T-helper 1 cell treated with Interleukin-12 subunit alpha and Interleukin-12 subunit beta and Interleukin-4 antibody, amounts not matched to agents 30 ng/mL and 1 ng/mL, for 36 hours (primary cell): ENCODE results near the gene HIF3A. TPM values are rescaled to one million over a fixed set of nuclear protein-coding genes. Genes with fewer than 3 reads are reported as not detected.
"Not testable (repeated sequence)": the region's sequence is repeated elsewhere in the genome, so short reads cannot be mapped to it uniquely, and the experiment has no call there.

Experiments used
- intact Hi-C: fragments of 100-400 bp; cut with micrococcal nuclease; formaldehyde crosslinking; loops from one replicate; pipeline ENCODE4 v1.15.1; 2024
- total RNA-seq: library from RNA; stranded (reverse); gene quantifications from 2 replicates; pipeline ENCODE4 v1.2.3, GENCODE V29; 2022

Gene HIF3A
- total RNA-seq, 1 donor from 2014 or later: not detected

- intact Hi-C loops: no loop called here
Measured at GRCh38 chr19:46356149-46357055, 59.6 kb downstream of the HIF3A start.

DNA sequence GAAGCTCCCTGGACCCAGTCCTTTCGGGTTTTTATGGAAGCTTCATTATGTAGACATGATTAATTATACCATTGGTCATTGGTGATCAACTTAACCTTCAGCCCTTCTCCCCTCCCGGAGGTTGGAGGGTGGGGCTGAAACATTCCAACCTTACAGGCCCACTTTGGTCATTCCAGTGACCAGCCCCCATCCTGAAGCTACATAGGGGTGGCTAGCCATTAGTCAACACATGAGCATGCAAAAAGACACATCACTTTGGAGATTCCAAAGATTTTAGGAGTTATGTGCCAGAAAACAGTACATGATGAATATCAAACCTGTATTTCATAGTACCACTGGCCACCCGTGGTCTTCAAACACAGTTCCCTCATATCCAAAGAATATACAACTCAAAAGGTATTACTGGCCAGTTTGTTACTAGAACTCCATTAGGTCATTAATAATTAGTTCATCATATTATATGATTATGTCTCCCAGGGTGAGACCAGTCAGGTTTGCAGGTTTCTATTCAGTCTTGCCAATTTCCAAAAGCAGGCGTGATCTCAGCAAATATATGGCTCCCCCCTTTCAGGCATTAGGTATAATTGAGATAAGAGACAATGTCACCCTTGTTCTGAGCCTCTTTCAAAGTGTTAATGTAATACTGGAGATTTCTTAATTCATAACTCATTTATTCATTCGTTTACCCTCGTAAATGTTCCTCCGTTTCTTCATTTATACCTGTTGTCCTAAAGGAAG lies 61.2 kb downstream of the HIF3A start:
- intact Hi-C loops: no loop called here

- intact Hi-C loops: loop anchor here (1.0 kb wide), 2 partner anchors 11 to 15 kb away; partner anchors contain the start of gene PPP5C
Measured at GRCh38 chr19:46361915-46362314, 65.1 kb downstream of the HIF3A start.

DNA sequence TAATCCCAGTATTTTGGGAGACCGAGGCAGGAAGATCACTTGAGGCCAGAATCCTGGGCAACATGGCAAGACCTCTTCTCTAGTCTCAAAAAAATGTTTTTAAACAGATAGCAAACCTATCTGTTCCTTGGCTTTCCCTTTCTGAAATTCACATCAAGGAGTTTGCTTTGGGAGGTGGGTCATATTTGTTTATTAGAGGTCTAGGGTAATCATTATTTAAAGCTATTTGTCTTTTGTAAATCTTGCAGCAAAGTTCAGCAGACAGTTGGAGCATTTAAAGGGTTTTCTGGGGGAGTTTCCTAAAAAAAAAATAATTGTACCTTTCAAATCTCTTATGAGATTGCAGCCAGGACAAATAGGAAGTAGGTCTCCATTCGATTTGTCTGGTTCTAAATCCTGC lies 67.5 kb downstream of the HIF3A start:
- intact Hi-C loops: no loop called here

DNA sequence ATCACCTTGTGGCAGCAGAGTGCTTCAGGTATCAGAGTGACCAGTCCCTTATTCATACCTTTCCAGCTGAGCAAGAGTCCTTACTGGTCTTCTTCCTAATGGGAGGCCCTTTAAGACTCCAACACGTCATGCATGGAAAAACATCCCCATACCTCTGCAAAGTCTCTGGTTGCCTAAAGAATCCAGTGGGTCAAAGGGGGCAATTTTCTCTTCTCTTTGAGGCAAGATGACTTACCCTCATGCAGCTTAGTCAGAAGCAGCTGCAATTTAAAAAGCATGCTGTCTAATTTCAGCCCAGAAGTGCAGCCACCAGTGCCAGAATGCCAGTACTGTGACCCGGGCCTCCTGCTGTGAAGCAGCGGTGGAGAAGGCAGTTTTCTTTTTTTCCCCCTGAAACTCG lies 68.7 kb downstream of the HIF3A start:
- intact Hi-C loops: no loop called here

DNA sequence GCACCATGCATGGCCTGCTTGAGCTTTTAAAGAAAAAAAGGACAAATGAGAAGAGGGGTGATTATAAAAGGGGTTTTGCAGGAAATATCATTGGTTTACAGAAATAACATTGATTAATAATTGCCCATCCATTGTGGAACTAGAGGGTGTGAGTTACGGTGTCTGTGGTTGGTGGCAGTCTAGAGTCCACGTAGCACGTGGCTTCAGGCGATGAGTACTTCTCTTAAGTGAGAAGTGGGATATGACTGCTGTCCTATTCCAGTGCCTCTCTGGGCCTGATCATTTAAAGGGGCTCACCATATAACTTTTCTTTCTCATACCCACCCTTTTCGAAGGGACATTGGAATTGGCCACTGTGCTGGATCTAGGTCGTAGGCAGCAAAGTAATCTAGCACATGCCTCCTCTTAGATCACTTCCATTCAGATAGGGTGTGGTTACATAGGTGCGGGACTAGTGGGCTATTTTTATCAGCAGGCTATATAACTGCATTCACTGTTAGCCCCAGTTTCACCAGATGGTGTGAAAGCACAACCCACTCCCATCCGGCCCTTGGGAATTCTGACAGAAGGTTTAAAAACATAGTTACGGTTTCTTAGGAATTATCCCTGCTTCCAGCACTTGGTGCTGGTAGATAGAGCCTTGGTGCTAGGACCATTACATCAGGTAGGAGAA lies 69.9 kb downstream of the HIF3A start:
- intact Hi-C loops: no loop called here

DNA sequence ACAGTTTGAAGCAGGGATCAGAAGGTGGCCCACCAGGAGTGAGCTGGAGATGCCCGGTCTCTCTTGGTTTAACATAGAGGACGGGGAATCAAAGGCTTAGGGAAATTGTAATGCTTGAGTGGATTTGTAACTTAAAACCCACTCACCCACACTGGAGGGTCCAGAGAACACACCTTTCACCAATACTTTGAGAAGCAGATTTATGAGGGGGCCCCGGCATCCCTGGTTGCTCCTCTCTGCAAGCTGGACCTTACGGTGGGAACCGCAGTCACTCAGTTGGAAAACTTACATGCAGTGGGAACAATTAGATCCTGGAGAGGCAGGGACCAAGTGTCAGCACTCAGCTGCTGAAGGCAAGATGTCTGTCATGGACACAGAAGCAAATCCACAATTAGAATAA lies 70.6 kb downstream of the HIF3A start:
- intact Hi-C loops: no loop called here

DNA sequence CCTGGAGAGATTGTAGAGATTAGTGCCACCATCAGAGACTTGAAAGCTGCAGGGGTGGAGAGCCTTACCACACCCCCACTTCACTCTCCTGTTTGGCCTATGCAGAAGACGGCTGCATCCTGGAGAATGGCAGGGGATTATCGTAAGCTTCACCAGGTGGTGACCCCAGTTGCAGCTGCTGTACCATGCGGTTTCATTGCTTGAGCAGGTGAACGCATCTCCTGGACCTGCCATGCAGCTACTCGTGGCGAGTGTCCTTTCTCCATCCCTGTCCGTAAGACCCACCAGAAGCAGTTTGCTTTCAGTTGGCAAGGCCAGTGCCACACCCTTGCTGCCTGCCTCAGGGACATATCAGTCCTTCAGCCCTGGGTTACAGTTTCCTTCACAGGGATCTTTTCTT lies 71.3 kb downstream of the HIF3A start:
- intact Hi-C loops: no loop called here

DNA sequence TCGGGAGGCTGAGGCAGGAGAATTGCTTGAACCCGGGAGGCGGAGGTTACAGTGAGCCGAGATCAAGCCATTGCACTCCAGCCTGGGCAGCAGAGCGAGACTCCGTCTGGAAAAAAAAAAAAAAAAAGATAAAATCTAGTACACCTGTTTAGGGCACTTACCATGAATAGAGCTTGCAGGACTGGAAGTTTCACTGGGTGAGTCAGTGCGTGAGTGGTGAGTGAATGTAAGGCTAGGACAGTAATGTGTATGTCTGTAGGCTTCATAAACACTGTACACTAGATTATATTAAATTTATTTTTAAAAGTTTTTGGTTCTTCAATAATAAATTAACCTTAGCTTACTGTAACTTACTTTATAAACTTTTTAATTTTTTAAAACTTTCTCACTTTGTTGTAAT lies 73.0 kb downstream of the HIF3A start:
- intact Hi-C loops: no loop called here

DNA sequence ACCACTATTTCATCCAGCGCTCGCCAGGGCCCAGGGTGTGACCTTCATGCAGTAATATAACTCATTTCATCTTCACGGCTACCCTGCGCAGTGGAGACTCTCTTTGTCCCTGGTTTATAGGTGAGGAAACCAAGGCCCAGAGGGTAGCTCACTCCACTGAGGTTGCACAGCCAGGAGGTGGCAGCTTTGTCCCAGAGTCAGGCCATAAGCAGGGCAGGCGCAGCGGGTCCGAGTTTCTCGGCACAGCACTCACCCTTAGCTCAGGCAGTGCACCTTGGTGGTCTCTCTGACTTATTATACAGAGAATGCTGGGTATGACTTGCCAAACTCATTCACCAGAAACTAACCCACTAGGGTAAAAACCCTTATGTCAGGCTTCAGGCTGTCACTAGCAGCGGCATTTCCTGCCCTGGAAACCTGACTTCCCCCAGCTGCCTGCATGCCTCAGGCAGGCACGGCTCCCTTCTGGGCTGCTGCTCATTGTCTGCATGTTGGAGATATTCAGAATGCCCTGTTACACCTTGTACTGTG lies 74.6 kb downstream of the HIF3A start:
- intact Hi-C loops: no loop called here

- intact Hi-C loops: no loop called here
Measured at GRCh38 chr19:46372901-46373490, 76.2 kb downstream of the HIF3A start.

- intact Hi-C loops: no loop called here
Measured at GRCh38 chr19:46373491-46374359, 76.9 kb downstream of the HIF3A start.

DNA sequence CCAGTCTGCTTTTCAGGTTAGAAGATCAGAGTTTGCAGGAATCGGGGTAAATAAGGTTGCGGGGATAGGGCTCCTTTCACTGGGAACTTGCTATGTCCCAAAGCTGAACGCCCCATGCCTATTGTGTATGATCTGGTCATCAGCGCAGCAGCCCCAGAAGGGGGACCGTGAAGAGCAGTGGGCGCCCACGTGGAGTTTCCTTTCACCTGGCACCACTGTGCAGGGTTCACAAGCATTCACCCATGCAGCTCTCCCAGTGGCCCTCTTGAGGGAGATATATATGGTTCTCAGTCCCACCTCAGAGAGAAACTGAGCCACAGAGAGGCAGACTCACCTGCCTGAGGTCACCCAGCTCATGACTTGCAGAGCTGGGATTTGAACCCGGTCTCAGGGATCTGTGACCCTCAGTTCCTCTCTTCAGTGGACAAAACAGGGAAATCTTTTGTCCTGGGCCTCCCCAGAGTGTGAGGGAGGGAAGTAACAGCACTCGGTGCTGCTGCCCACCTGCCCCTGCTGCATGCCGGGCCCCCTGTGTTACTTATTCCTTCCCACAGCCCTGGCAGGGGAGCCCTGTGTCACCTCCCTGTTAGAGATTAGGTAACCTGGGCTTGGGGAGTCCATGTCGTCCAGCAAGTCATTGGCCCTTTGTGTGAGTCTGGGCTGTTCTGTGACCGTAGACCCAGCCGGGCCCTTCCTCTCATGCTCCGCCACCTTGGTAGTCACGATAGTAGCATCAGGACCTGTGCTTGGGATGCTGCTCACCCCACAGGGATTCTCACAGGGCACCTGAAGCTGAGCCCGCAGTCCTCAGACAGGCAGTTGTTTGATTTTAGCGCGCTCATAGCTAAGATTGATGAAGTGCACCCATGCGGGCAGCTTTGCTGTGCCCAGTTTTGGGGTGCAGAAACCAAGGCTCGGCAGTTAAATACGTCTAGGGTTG lies 78.0 kb downstream of the HIF3A start:
- intact Hi-C loops: no loop called here

DNA sequence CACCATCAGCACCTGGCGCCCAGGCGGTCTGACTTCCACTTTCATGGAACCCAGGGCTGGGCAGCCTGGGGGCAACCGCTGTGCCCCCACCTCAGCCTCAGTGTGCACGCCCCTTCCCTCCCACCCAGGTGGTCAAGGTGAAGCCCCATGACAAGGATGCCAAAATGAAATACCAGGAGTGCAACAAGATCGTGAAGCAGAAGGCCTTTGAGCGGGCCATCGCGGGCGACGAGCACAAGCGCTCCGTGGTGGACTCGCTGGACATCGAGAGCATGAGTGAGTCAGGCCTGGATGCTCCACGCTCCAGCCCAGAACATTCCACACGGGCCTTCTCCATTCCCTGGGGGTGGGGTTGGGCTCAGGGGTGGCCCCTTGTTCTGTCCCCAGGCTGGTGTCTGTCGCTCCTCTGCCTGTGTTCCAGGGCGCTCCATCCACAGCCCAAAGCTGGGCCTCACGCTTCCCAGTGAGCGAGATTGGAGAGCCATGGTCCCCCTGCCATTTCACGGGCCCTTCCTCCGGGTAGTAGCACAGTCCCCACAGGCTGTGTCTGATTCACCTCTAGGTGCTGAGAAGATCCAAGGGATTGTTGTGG lies 78.7 kb downstream of the HIF3A start:
- intact Hi-C loops: not testable (repeated sequence)

DNA sequence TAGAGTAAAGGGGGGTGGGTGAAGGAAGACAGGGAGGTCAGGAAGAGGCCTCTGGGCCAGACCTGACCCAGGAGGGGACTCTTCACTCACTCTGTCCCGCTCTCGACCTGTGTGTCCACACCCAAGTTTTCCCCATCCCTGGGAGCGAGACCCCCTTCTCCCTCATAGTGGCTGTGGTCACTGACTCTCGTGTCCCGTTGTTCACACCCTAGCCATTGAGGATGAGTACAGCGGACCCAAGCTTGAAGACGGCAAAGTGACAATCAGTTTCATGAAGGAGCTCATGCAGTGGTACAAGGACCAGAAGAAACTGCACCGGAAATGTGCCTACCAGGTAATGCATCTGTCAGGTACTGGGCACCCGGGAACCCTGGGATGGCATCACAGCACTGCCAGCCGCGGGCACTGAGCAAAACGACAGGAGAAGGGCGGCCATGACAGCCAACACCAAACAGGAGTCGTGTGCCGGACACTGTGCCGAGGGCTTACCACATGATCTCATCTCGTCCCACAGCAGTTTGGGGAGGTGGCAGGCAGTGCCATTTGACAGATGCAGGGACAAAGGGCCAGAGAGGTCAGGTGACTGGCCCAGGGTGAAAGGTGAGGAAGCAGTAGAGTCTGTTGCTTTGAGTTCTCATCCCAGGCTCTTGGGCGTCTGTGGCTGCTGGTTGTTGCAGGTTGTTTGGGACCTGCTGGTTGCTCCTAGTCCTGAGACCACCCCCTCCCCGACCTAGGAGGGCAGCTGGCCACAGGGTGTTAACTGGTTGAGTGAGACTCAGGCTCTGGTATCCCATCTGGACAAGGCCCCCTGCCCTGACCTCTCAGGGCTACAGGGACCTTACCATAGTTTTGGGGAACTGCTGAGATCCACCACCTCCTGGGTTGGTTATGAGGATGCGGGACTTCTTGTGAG lies 79.7 kb downstream of the HIF3A start:
- intact Hi-C loops: no loop called here

GRCh38 chr19:46378268-46378667 lies 81.4 kb downstream of the HIF3A start:
- intact Hi-C loops: no loop called here

- intact Hi-C loops: no loop called here
Measured at GRCh38 chr19:46380690-46381089, 83.8 kb downstream of the HIF3A start.

- intact Hi-C loops: no loop called here
Measured at GRCh38 chr19:46381346-46381745, 84.5 kb downstream of the HIF3A start.
